Measurements from ENCODE around the gene ONECUT3.
"Not testable (repeated sequence)": the region's sequence is repeated elsewhere in the genome, so short reads cannot be mapped to it uniquely, and the experiment has no call there.

The ONECUT3 gene

DNA sequence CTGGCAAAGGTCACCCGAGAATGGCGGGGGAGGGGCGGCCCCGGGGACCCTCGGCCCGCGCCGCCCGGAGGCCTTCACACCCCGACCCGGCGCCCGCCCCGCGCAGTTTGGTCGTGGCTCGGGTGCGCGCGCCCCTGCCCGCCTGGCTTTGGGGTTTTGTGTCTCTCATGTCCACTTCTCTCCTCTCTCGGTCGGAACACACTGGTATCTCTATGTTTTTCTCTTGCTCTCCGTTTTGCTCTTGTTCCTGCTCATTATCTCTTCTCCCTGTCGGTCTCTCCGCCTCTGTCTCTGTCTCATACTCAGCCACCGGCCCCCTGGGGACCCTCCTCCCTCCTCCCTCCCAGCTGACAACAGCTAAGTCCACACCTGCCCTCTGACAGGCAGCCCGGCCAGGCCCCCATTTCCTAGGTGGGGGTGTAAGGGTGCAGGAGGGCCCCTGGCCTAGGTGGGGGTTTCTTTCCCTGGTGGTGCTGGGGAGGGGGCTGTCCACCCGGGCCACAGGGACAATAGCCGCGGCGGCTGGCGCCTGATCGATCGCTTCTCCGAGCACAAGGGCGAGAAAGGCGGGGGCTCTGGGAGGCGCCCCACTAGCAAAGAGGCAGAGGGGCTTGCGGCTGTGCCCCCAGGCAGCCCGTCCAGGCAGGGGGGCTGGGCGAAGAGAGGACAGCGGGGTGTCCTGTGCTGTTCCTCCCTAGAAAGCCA lies 2.3 kb downstream of the ONECUT3 start:
- no peak for DNase-seq (ENCODE audit: low read depth)

DNA sequence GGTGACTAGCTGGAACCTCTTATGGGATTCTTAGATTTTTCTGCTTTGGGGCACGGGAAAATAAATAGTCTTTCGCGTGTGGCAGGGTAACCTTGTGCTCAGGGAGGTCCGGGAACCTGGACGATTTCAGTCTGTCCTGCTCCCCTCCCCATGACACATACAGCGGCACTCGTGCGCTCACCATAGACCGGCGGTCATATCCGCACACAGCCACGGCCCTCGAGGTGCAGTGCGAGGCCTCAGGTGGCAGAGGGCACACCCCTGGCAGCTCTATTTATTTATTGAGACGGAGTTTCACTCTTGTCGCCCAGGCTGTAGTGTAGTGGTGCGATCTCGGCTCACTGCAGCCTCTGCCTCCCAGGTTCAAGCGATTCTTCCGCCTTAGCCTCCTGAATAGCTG lies 3.0 kb downstream of the ONECUT3 start:
- DNase-seq (ENCODE audit: low read depth) = no peak

DNA sequence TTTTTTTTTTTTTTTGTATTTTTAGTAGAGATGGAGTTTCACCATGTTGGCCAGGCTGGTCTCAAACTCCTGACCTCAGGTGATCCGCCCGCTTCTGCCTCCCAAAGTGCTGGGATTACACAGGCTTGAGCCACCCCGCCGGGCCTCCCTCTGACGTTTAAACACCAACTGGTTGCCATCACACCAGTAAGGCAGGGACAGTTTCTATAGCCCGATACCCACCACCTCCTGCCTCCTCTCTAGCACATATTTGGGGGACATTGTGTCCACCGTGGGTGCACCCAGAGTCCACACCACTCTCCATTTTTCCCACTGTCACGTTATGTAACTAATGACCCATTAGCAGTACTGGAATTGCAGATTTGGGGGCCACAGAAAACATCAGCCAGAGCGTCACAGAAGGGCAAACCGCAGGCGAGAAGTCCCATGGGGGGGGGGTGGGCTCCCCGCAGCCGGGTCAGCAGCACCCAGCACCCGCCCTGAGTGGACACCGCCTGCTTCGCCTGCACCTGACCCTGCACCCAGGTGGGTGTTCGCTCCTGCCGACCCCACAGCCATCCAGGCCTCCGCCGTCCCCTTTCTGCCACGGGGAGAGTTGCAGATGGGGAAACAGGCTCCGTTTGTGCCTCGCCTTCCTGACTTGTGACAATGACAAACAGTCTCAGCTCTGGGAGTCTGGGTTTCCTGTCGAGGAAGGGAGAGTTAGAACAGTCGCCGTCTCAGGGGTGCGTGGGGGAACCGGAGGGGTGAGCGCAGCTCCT lies 3.6 kb downstream of the ONECUT3 start:
- no peak for DNase-seq (ENCODE audit: low read depth)

DNA sequence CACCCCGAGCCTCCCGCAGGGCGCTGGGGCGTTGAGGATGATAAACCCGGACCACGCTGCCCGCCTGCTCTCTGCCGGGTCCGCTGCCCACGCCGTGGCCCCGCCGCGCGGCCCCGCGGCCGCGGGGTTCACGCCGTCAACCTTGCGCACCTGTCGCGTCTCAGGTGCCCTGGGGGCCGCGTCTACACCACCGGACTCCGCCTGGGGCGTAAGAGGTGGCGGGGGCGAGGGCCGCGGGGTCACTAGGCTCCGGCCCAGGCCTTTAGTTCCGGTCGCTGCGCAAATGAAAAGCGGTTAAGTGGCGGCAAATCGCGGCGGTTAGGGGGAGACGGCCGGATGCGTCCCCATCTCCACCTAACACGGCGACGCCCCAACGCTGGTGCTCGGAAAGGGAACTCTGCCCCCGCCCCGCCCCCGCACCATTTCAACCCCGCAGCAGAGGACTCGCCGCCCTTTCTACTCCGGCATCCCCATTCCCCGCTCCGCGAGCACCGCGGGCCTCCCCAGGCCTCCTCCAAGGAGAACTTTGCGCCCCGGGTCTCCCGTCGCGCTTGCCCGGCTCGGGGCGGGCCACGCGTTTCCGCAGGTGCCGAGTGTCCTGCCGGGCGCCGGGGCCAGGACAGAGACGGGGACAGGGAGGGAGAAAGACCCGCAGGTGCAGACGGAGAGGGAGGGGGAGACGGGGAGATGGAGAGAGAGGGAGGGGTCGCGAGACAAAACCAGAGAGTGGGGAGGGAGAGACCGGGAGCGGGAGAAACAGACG lies 4.3 kb downstream of the ONECUT3 start:
- no peak for DNase-seq (ENCODE audit: low read depth)

DNA sequence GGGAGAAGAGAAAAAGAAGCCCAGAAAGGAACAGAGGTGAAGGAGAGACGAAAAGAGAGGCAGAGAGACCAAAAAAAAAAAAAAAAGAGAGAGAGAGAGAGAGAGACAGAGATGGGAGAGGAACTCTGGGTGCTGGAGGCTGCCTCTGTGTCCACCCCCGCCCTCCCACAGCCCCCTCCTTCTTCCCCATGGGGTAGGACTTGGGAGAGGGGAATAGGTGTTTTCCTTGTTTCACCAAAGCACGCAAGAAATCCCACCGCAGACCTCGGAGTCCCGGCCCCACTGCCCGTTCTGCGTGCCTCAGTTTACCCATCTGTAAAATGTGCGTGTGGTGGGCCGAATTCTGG lies 4.9 kb downstream of the ONECUT3 start:
- DNase-seq (ENCODE audit: low read depth) = no peak

DNA sequence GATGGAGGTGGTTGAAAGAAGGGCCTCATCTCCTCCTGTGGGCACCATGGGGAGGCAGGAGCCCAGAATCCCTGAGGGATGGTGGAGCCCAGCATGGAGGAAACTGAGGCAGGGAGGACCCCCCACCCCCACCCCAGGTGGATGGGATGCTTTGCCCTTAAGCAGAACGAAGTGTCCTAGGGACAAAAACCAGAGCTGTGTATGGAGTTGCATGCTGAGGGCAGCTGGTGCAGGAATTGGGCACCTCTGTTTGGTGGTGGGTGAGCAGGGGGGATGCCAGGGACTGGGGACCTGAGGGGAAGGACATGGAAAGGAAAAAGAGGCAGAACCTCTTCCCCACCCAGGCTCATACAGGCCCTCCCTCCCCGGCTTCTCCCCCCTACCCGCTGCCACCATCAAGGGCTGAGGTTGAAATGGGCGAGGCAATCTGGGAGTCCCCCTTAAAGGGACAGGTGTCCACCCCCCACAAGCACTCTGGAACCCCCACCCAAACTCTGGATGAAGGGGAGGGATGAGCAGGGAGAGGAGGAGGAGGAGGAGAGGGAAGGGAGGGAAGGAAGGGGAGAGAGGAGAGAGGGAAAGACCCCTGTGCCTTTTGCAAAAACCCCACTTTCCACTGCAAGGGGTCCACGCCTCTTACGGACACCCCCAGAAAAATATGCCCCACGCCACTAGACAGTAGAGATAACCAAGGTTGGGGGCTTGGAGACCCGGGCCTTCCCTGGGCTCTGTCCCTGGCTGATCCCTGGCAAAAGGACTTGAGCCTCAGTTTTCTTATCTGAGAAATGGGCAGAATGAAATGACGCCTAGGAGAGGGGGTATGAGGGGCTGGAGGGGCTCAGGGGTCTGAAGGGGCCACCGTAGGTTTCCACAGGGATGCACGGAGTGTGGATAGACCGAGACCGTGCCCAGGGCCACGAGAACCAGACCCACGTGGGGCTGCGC lies 5.9 kb downstream of the ONECUT3 start:
- no peak for DNase-seq (ENCODE audit: low read depth)

DNA sequence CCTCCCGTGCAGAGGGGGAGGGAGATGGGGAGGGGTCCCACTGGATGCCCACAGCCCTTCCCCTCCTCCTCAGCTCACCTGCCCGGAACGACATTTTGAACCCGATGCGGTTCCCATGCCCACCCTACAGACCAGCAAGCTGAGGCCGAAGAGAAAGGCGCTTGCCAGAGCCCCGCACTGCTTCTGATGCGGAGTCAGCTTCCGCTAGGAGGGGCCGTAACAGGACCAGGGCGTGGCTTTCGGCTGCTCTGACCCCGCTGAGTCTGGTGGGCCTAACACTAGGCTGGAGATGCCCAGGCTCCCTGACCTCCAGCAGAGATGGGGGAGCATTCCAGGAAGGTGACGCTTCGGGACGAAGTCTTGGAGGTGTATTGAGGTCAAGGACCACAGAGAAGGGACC lies 6.7 kb downstream of the ONECUT3 start:
- DNase-seq (ENCODE audit: low read depth) = no peak

DNA sequence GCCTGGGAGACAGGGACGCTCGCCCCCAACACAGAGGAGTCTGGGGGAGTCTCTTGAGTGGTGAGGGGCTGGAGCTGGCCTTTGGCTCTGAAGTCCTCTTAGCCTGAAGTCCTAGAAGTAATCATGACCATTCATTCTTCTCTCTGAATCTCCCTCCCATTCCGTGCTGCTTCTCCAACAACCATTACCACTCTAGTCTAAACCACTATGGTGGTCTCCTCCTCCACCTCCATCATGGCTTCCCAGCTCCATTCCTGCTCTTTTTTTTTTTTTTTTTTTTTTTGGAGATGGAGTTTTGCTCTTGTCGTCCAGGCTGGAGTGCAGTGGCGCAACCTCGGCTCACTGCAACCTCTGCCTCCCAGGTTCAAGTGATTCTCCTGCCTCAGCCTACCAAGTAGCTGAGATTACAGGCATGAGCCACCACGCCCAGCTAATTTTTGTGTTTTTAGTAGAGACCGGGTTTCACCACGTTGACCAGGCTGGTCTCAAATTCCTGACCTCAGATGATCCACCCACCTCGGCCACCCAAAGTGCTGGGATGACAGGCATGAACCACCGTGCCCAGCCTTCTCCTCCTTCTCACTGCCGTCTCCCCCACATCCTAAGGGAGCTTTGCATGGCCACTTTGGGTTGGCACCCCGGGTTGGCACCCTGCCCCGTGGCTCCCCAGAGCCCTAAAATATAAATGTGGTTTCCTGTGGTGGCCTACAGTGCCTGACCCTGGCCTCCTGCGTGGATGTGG lies 7.7 kb downstream of the ONECUT3 start:
- DNase-seq (ENCODE audit: low read depth) = not testable (repeated sequence)

DNA sequence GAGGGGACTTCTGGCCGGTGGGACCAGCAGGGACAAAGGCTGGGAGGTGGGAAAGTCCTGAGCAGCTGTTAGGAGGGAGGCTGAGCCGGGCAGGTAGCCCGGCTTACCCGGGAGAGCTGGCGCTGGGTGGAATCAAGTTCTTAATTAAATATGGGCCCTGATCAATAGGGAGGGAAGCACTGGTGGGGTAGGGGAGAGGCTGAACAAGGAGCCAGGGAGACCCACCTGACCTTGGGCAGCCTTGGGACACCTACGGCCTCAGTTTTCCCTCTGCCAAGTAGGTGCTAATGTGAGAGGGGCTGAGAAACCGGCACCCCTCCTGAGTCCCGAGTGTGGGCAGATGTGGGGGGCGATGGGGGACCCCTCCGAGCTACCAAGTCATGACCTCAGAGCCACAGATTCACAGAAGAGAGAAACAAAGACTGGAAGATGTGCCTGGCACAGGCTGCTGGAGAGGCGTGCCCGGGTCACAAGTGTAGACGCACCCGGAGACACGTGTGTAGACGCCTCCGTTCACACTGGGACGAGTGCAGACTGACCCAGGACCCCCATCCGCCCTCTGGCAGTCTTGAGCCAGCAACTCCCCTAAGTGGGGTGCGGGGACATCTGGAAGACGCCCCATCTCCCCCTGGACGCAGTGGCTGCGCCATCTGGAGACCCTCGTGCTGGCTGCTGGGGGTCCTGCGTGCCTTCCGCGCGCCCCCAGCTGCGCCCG lies 8.4 kb downstream of the ONECUT3 start:
- no peak for DNase-seq (ENCODE audit: low read depth)

DNA sequence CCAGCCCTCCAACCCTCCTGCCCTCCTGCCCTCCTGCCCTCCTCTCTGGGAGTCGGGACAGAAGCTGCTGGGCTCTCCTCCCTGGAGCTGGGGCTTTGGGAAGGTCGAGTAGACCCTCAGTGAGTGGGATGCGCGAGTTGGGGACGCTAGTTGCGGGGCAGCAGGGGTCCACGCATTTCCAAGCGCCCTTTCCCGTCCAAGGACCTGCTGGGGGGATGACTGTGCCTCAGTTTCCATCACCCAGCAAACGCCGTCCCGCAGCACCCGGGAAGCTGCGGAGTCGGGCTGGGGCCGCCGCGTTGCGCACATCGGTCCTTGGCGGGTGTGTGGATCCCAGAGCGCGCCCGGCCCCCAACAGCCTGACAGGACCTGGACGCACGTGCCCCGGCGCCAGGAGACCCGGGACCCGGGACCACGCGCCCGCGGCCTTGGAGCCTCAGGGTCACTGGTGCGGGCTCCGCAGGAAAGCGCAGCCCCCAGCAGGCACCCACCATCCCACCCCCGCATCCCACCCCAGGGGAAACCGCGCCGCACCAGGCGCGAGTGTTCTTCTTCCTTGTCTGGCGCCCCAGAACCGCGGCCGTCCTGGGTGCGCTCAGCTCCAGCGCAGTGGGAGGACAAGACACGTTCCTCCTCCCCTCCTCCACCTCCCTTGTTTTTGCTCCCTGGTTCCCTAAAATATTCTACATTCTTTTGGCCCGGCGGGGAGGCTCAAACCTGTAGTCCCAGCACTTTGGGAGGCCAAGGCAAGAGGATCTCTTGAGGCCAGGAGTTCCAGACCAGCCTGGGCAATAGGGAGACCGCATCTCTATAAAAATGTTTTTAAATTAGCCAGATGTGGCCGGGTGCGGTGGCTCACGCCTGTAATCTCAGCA lies 9.2 kb downstream of the ONECUT3 start:
- no peak for DNase-seq (ENCODE audit: low read depth)

DNA sequence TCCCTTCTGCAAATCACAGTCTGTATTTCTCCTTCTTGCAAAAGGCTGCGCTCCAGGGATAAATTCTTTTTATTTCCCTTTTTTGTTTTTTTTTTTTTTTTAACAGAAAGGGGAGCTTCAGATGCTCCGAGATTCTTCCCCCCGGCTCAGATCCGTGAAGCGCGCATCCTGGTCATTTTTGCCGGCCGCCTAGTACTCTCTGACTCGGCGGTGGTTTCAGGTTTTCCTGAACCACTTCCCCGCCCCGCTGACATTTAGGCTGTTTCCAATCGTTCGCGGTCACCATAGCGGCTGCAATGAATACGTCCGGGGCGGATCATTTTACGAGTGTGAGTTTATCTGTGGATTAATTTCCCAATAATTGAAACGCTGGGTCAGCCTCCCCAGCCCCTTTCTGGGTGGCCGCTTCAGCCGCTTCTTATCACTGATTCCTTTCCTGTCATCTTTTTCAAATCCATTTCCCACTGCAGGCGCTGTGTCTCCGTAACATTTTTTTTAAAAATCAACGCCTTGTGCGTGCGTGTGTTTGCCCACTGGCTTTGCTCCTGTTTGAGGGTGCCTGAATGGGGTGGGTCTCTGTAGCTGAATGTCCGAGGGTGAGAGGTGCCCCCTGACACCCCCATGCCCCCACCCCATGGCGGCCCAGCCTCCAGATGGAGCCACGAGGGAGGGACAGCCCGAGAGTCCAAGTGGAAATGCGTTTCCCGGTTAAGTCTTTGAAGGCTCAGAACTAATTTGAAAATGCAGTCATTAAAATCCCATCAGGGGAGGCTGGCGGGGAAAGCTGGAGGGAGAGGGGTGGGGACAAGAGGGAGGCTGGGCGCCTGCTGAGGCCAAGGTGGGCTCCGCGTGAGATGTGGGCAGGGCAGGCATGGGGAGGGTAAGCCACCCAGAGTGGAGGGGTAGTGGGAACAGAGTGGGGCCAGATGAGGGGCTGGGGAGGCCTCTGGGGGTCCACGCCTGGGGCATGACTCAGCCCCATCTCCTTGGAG lies 10.6 kb downstream of the ONECUT3 start:
- DNase-seq (ENCODE audit: low read depth) = no peak

DNA sequence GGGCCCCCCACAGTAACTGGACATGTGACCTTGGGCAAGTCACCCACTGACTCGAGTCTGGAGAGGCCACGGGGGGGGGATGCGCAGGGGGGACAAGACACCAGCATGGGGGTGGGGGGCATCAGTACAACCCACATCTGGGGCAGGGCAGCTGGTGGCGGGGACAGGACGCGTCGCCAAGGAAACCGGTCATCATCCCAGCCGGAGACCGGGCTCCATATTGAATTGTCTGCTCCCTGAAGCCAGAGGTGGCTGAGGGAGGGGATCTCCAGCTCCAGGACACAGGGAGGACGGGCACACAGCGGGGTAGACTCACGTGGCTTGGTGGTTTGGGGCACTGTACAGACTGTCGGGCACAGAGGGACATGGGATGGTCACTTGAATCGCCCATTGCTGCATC lies 11.4 kb downstream of the ONECUT3 start:
- no peak for DNase-seq (ENCODE audit: low read depth)

DNA sequence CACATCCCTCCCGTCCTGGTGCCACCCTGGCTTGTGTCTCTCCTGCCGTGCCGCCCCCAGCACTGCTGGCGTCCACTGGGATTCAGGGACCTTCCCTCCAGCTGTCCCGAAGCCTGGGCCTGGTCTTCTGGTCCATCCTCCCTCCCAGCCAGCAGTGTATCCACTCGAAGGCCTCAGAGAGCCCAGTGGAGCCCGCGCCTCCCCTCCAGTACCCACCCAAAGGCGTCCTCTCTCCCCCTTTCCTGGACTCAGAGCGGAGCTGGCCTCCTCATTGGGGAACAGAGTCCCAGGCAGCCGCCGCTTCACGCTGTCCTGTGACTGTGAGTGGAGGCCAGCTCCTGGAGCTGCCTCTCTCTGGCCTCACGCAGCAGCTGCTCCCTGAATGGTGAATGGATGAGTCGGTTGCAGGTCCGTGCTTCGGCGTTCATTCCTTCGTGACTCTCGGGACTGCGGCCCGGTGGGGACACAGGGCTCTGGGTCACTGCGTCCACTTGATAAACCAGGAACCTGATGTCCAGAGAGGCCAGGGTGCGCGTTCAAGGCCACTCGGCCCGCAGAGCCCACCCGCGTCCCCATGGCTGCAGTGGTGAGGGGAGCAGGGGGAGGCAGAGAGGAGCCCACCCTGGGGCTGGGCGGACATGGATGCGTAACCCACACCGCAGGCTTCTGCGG lies 12.1 kb downstream of the ONECUT3 start:
- DNase-seq (ENCODE audit: low read depth) = no peak

DNA sequence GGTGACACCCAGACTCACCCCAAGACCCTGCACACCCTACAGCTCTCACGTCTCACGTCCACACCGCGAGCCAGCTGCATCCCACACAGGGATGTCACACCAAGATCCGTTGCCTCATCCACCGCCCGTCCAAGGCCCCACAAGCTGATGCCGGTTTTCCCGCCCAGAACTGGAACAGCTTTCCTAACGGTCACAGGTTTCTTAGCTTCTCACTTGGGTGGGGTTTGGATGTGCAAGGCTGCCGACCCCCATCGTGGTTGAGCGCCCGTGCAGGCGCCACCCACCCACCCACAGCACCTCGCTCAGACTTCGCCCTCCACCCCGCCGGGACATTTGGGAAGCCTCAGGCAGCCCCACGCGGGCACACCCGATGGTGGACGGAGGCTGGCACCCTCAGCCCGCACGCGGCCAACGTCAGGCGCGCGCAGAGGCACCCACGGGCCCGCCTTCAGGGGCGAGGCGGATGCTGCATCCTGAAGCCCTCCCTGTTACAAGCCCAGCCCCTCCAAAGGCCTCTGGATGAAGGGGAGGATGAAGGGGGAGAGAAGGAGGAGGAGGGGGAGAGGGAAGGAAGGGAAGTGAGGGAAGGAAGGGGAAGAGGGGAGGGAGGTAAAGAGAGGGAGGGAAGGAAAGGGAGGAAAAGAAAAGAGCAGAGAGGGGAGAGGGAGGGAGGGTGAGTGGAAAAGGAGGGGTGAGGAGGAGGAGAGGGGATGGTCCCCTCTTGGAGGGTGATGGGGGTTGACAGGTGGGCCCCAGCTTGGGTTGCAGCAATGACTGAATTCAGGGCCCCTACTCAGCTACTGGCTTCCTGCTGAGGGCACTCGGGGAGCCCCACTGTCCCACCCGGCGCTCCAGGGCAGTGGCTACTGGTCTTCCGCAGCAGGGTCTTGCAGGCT lies 12.8 kb downstream of the ONECUT3 start:
- no peak for DNase-seq (ENCODE audit: low read depth)

DNA sequence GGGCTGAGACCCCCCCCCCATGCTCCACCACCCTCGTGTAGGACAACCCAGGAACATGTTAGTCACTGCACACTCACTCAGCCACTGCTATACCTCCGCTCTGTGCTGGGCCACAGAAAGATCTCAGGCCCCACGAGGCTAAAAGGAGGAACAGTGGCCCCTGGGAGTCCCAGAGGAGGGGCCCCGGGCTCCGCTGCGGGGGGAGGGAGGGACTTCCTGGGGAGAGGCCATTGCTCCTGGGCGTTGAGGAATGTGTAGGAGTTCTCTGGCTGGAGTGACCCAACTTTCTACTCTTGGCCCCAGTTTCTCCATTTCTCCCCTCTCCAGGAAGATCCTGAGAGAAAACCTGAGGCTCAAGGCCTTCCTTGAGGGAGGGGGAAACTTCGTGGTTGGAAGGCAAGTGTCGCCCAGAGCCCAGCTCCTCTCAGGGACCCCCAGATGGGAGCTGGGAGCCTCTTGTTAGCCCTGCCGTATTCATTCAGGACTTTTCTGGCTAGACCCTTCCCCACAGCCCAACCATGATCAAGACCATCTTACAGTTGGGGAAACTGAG lies 13.6 kb downstream of the ONECUT3 start:
- no peak for DNase-seq (ENCODE audit: low read depth)

DNA sequence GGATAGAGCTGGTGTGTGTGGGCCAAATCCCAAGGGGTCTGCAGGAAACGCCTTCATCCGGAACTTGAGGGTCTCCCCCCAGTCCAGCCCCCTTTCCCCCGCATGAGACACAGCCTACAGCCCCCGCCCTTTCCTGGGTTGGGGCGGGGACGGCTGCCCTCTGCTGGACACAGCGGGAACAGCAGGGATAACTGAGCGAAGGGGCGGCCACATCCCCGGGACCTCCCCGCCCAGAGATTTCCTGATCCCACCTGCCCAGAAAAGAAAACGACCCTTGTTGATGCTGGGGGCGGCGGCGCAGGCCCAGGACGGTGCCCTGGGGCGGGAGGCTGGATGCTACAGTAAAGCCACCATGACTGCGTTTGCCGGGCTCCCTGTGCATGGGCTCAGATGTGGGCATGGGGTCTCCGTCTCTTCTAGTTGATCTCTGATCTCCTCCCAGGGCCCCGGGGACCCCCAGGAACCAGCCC lies 14.2 kb downstream of the ONECUT3 start:
- DNase-seq (ENCODE audit: low read depth) = no peak

Data from GM04504 (cell line).